Tibial artery (tissue), 4 donors: Measurements from ENCODE around the gene ATP2C1.

ENCODE experiments used
- DNase-seq, 2 donors: peaks; one replicate each; pipeline ENCODE4 v3.0.0-alpha.2; 2019
- H3K27ac ChIP-seq, 2 donors: fragments of 200-600 bp; sonication (generic) in 1 of 2; 1 replicate in 1 of 2; 2 replicates in 1 of 2; pipeline ENCODE4 v1.5.1; 2018 to 2019; ENCODE audit warnings: mild to moderate bottlenecking in 1 of 2
- H3K27me3 ChIP-seq, 2 donors: fragments of 200-600 bp; sonication (generic) in 1 of 2; one replicate each; pipeline versions ENCODE4 v1.5.1 to v1.6.0; 2016 to 2019
- H3K36me3 ChIP-seq, 3 donors: fragments of 200-600 bp; sonication (generic) in 2 of 3; one replicate each; pipeline ENCODE4 v1.5.1; 2016 to 2019; ENCODE audit warnings: mild to moderate bottlenecking in 2 of 3
- H3K4me1 ChIP-seq, 4 donors: fragments of 200-600 bp; sonication (generic) in 2 of 4; 1 replicate in 3 of 4; 2 replicates in 1 of 4; pipeline ENCODE4 v1.5.1; 2016 to 2019
- H3K4me3 ChIP-seq, 2 donors: fragments of 200-600 bp; sonication (generic) in 1 of 2; 1 replicate in 1 of 2; 2 replicates in 1 of 2; pipeline ENCODE4 v1.5.1; 2018 to 2019; ENCODE audit warnings: mild to moderate bottlenecking in 2 of 2
- H3K9me3 ChIP-seq, 3 donors: fragments of 200-600 bp; sonication (generic) in 1 of 3; one replicate each; pipeline ENCODE4 v1.5.1; 2016 to 2019
- intact Hi-C: fragments of 100-400 bp; cut with DNase I; formaldehyde crosslinking; loops from one replicate; pipeline ENCODE4 v1.15.0; 2023; ENCODE audit warnings: low total_unique reads
- TF ChIP-seq, protein P1 (sequence below), 2 experiments: fragments of 200-600 bp in 1 of 2; fragments of 450-650 bp in 1 of 2; IDR thresholded peaks; one replicate each; pipeline ENCODE4 v1.5.1; 2017 to 2019; ENCODE audit warnings: antibody characterized with exemption in 2 of 2, mild to moderate bottlenecking in 1 of 2, moderate library complexity in 1 of 2

The ATP2C1 gene

DNA sequence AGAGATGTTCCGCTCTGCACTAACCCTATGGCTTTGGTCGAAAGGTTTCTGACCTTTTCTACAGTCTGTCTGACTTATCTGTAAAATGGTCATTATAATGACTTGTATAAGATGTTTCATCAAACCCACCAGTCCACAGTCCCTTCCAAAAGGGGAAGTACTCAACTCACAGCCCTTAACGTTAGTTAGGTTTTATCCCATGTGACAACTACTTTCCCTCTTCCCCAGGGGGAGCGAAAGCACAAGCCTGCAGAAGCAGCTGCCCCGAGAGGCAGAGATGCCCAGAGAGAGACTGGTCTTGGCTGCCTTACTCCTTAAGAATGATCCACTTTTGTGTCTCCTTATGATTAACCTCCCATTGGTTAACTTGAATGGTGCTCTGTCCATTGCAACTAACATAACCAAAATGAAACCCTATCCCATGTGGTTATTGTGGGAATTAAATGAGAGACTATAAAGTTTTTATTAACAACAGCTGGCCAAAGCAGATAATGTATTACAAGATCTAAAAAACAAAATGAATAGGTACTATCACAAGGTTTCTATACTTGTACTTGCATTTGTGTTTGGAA, 126.3 kb downstream of the ATP2C1 start:
- H3K9me3 ChIP-seq, result no peaks in the 10 kb centered on the region
- DNase-seq, result no peak
- no peak overlapping the region for H3K4me3 ChIP-seq
- no peak overlapping the region for H3K27ac ChIP-seq
- peaks cover 0 to 59% (median 22%) of the 10 kb centered on the region in 4 donors for H3K4me1 ChIP-seq
- peaks cover 27 to 41% (median 30%) of the 10 kb centered on the region in 3 donors for H3K36me3 ChIP-seq
- H3K27me3 ChIP-seq, result no peaks in the 10 kb centered on the region
- intact Hi-C loops, result no loop called here
- TF ChIP-seq, protein P1, sequence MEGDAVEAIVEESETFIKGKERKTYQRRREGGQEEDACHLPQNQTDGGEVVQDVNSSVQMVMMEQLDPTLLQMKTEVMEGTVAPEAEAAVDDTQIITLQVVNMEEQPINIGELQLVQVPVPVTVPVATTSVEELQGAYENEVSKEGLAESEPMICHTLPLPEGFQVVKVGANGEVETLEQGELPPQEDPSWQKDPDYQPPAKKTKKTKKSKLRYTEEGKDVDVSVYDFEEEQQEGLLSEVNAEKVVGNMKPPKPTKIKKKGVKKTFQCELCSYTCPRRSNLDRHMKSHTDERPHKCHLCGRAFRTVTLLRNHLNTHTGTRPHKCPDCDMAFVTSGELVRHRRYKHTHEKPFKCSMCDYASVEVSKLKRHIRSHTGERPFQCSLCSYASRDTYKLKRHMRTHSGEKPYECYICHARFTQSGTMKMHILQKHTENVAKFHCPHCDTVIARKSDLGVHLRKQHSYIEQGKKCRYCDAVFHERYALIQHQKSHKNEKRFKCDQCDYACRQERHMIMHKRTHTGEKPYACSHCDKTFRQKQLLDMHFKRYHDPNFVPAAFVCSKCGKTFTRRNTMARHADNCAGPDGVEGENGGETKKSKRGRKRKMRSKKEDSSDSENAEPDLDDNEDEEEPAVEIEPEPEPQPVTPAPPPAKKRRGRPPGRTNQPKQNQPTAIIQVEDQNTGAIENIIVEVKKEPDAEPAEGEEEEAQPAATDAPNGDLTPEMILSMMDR (IDR thresholded peaks at IDR 0.05), result no peak

DNA sequence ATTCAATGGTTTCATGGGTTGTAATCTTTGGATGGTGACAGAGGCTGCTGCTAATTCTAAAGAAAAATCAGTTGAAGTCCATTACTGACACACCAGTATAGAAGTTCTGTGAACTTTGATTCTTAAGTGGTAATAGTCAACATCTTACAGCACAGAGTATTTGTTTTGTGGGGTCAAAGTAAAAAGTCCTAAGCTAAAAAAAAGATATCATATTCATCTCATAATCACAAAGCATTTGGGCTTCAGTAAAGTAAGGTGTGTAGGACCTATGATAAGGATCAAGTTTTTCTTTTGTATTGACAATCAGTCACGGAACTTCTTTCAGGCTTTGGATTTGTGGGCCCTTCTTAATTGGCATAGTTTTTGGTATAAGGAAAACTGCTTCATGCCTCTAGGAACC, 131.7 kb downstream of the ATP2C1 start:
- no peaks in the 10 kb centered on the region for H3K27me3 ChIP-seq
- intact Hi-C loops, result no loop called here
- DNase-seq, result no peak
- H3K4me1 ChIP-seq, result peaks cover 0 to 62% (median 24%) of the 10 kb centered on the region in 4 donors
- peak overlapping the region; percentile 57 to 77 for H3K4me3 ChIP-seq
- TF ChIP-seq, protein P1 (IDR thresholded peaks at IDR 0.05), result no peak
- H3K27ac ChIP-seq, result no peak overlapping the region
- H3K36me3 ChIP-seq, result peaks cover 0 to 8% (median 6%) of the 10 kb centered on the region in 3 donors
- no peaks in the 10 kb centered on the region for H3K9me3 ChIP-seq

DNA sequence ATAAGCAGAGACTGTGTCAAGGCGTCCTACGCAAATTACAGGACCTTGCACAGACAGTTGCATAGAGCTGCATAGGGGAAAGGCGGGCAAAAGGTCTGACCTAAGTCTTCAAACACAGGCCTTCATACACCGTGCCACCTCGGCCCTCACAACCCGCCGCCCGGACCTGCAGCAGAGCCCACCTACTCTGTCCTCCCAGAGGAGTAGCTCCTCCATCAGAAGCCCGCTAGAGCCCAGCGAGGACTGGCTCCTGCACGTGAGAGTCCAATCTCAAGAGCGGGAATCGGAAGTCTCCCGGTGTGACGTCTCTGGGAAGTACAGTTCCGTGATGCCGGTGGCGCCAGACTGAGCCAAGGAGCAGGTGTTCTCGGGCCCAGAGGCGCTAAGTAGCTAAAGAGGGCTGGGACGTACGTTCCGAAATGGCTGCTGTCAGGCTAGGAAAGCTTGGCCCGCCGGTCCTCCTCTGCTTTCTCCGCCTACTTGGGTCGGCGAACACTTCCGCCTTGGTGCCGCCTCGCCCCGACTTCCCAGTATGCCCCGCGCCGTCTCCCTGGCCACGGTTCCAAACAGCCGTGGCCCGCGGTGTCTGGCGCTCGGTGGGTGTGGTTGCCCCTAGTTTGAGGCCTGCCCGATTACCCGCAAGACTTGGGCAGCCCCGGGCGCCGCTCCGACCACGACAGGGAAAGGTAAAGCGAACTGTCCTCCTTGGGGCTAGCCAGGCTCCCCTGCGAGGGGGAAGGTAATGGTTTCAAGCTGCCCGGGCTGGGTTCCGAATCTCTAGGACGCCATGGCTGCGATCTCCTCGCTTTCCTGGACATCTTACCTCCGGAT, 132.7 kb downstream of the ATP2C1 start, which contains the start of the genes ASTE1 and NEK11:
Gene ASTE1 (minus strand): TSS at position 505 of the 831 bp plus-strand sequence. CDS start 1,519 bp downstream, outside the sequence.
Gene NEK11 (plus strand): TSS at position 557 of the 831 bp plus-strand sequence. CDS start 2,832 bp downstream, outside the sequence.
- TF ChIP-seq, protein P1 (IDR thresholded peaks at IDR 0.05), result no peak
- Histone ChIP-seq H3K4me3 (peak within 1 kb of the TSS; percentile 57 to 77), H3K27ac (peak within 1 kb of the TSS; percentile 72 to 87), H3K27me3 (no peaks in the 10 kb centered on the region), H3K36me3 (peaks cover 0 to 8% (median 6%) of the 10 kb centered on the region in 3 donors), H3K4me1 (peaks cover 0 to 52% (median 23%) of the 10 kb centered on the region in 4 donors), H3K9me3 (no peaks in the 10 kb centered on the region)
- DNase-seq, result peak; percentile 92
- intact Hi-C loops, result no loop called here

DNA sequence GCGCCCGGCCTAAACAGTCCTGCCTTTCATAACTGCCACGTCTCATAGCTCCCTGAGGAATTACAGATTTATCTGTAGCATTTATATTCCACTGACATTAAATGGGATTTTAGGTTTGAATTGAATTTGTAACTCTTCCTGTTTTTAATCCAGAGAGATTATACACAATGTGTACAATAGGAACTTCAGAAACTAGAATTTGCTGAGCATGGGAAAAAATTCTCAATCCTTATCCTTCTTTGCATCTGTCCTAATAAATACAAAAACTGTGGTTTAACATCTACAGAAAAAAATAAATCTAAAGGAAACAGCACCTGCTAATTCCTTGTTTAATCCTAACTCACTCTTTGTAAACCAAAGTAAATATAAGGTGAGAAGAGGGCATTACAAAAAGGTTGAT, 135.0 kb downstream of the ATP2C1 start:
- Histone ChIP-seq H3K4me3 (no peak overlapping the region), H3K9me3 (no peaks in the 10 kb centered on the region), H3K27ac (no peak overlapping the region), H3K27me3 (no peaks in the 10 kb centered on the region), H3K36me3 (peaks cover 0 to 13% (median 3%) of the 10 kb centered on the region in 3 donors), H3K4me1 (peaks cover 0 to 30% (median 13%) of the 10 kb centered on the region in 4 donors)
- DNase-seq, result no peak
- intact Hi-C loops, result no loop called here
- TF ChIP-seq, protein P1 (IDR thresholded peaks at IDR 0.05), result no peak

DNA sequence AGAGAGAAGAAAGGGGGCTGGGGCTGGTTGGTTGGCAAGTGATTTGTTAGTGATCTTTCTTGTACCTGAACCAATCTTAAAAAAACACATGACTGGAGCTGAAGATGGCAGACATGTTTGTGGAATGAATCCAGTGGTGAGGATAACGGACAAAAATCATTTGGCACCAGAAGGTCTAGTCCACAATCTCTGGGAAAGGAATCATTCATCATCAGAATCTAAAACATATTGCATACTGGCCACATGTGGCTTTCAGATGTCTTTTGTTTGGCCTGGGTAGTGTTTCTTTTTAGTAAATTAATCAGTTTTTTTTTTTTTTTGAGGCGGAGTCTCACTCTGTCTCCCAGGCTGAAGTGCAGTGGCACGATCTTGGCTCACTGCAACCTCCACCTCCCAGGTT, 137.8 kb downstream of the ATP2C1 start:
- peaks cover 0 to 13% (median 0%) of the 10 kb centered on the region in 3 donors for H3K36me3 ChIP-seq
- TF ChIP-seq, protein P1 (IDR thresholded peaks at IDR 0.05), result no peak
- intact Hi-C loops, result no loop called here
- no peak overlapping the region for H3K4me3 ChIP-seq
- H3K9me3 ChIP-seq, result no peaks in the 10 kb centered on the region
- peaks cover 0 to 18% (median 3%) of the 10 kb centered on the region in 4 donors for H3K4me1 ChIP-seq
- H3K27me3 ChIP-seq, result no peaks in the 10 kb centered on the region
- DNase-seq, result no peak
- H3K27ac ChIP-seq, result no peak overlapping the region
